HG03565 (cell line): ENCODE results near the gene CDHR5.

ENCODE experiments used
- ATAC-seq: cut with Tn5 transposase; IDR thresholded peaks from one replicate; pipeline ENCODE4 v1.9.1; 2021; ENCODE audit warnings: mild to moderate bottlenecking, moderate library complexity; ENCODE audit not compliant: unreplicated experiment

Gene CDHR5

DNA sequence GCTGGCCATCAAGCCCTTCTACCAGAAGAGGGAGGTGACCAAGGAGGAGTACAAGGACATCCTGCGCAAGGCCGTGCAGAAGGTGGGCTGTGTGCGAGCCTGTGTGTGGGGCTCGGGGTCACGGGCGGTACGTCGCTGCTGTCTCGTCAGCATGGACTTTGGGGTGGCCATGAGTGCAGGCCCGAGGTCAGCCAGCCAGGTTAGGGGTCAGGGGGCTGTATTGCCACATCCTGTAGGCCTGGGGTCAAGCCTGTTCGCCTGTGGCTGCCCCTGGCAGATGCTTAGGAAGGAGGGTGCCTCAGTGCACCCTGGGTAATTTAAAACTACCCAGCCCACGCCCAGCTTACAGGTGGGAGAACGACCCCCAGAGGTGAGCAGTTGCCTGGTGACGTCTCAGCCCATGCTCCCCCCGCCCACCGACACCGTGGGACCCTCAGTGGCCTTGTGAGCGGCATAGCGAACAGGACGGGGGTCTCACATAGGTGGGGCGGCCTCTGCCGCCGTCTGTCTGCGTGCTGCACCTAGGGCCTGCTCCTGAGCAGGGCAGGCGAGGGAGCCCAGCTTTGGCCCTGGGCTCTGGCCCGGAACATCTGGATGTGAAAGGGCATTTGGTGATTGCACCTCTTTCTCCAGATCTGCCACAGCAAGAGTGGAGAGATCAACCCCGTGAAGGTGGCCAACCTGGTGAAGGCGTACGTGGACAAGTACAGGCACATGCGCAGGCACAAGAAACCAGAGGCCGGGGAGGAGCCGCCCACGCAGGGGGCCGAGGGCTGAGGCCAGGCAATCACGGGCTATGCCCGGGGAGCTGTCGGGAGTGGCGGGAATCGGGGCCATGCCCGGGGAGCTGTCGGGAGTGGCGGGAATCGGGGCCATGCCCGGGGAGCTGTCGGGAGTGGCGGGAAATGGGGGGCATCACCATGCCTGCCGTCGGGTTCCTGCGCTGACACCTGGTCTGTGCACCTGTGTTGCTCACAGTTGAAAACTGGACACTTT lies 13.5 kb downstream of the CDHR5 start:
- no peak for ATAC-seq

DNA sequence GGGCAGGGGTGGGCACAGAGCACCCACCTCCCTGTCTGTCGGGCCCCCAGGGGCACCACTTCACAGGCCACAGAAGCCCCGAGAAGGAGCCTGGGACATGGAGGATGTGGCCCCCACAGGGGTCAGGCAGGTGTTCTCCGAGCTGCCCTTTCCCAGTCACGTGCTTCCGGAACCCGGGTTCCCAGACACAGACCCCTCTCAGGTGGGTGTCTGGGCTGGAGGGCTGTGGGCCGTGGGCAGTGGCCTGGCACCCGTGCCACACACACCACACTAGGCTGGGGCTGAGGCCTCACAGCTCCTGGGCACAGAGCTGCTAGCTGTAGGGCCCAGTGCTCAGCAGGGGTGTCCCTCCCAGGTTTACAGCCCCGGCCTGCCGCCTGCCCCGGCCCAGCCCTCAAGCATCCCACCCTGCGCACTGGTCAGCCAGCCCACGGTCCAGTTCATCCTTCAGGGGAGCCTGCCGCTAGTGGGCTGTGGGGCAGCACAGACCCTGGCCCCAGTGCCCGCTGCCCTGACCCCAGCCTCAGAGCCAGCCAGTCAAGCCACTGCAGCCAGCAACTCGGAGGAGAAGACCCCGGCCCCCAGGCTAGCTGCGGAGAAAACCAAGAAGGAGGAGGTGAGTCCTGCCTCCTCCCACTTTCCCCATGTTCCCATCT lies 14.5 kb downstream of the CDHR5 start:
- no peak for ATAC-seq

DNA sequence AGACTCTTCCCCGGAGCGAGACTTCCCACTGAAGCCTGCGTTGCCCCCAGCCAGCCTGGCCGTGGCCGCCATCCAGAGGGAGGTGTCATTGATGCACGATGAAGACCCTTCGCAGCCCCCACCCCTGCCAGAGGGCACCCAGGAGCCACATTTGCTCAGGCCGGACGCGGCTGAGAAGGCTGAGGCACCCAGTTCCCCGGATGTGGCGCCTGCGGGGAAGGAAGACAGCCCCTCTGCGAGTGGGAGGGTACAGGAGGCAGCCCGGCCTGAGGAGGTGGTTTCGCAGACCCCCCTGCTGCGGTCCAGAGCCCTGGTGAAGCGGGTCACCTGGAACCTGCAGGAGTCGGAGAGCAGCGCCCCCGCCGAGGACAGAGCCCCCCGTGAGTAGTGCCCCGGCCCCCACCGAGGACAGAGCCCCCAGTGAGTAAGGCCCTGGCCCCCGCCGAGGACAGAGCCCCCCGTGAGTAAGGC lies 15.4 kb downstream of the CDHR5 start:
- no peak for ATAC-seq

DNA sequence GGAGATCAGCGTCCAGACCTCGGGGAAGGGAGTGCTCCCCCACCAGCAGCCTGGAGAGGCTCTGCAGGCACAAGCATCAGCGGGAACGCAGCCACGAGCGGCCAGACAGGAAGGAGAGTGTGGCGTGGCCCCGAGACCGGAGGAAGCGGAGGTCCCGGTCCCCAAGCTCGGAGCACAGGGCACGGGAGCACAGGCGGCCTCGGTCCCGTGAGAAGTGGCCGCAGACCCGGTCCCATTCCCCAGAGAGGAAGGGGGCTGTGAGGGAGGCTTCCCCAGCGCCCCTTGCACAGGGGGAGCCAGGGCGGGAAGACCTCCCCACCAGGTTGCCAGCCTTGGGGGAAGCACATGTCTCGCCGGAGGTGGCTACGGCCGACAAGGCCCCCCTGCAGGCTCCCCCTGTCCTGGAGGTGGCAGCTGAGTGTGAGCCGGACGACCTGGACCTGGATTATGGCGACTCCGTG lies 15.9 kb downstream of the CDHR5 start:
- no peak for ATAC-seq

DNA sequence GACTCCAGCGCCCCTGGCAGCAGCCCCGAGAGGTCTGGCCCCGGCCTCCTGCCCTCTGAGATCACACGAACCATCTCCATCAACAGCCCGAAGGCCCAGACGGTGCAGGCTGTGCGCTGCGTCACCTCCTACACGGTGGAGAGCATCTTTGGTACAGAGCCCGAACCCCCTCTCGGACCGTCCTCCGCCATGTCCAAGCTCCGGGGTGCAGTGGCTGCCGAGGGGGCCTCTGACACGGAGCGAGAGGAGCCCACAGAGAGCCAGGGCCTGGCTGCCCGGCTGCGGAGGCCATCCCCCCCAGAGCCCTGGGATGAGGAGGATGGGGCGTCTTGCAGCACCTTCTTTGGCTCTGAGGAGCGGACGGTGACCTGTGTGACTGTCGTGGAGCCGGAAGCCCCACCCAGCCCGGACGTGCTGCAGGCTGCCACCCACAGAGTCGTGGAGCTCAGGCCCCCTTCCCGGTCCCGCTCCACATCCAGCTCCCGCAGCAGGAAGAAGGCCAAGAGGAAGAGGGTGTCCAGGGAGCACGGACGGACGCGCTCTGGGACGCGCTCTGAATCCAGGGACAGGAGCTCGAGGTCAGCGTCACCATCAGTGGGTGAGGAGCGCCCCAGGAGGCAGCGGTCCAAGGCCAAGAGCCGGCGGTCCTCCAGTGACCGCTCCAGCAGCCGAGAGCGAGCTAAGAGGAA lies 16.6 kb downstream of the CDHR5 start:
- no peak for ATAC-seq

DNA sequence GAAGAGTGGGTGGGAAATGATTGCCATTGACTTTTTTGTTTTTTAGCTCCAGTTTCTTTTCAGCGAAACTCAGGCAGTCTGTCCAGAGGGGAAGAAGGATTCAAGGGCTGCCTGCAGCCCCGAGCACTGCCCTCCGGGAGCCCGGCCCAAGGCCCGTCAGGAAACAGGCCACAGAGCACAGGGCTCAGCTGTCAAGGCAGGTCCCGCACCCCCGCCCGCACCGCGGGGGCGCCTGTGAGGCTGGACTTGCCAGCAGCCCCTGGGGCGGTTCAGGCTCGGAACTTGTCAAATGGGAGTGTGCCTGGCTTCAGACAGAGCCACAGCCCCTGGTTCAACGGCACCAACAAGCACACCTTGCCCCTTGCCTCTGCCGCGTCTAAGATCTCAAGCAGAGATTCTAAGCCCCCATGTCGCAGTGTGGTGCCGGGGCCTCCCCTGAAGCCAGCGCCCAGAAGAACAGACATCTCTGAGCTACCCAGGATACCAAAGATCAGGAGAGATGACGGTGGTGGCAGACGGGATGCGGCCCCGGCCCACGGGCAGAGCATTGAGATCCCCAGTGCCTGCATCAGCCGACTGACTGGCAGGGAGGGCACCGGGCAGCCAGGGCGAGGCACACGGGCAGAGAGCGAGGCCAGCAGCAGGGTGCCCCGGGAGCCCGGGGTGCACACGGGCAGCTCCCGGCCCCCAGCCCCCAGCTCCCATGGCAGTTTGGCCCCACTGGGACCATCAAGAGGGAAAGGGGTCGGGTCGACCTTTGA lies 17.6 kb downstream of the CDHR5 start:
- ATAC-seq, result no peak

DNA sequence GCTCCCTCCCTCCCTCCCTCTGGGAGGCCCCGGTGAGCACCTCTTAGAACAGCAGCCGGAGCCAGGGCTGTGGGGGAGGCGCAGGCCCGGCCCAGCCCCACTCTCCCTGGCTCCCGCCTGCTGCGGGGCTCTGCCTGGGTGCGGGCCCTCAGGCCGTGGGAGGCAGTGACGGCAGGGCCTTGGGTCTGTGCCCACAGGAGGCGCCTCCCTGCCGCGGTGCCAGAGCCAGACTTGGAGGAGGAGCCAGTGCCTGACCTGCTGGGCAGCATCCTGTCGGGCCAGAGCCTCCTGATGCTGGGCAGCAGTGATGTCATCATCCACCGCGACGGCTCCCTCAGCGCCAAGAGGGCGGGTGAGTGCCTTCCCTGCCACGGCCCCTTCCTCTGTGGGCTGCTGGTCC lies 18.5 kb downstream of the CDHR5 start:
- no peak for ATAC-seq

DNA sequence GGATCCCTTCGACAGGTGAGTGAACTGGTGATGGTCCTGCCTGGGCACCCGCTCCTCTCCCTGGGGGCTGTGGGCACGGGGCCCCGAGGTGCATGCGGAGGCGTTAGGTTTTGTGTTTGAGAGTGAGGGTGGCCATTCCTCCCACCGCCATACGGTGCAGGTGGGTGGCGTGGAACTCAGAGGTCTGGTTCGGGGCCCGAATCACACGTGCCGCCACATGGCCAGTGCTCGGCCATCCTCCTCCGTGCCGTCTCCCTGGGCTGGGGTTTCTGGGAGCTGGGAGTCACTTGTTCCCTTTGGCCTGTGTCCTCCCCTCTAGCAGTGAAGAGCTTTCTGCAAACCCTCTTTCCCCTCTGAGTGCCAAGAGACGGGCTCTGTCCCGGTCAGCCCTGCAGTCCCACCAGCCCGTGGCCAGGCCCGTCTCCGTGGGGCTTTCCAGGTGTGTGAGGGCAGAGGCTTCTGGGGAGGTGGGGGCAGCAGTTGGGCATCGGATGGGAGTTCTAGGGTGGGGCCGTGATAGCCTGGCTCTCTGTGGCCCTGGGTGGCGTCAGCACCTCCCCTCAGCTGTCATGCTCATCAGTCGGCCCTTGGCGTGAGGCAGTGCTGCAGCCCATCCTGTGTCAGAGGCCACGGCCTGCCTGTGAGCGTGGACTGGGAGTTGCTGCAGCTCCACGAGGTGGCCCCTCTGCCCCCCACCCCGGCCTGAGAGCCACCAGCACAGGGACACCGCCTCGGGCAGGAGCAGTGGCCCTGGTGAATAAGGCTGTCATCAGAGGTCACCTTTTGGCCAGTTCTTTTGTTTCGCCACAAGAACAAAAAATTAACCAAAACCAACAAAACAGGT lies 19.2 kb downstream of the CDHR5 start:
- no peak for ATAC-seq

DNA sequence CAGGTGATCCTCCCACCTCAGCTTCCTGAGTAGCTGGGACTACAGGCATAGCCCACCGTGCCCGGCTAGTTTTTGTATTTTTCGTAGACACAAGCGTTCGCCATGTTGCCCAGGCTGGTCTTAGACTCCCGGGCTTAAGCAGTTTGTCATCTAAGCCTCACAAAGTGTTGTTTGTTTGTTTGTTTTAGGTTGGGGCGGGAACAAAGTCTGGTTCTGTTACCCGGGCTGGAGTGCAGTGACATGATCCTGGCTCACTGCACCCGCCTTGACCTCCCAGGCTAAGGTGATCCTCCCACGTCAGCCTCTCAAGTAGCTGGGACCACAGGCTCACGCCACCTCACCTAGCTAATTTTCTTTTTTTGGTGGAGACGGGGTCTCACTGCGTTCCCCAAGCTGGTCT lies 21.6 kb downstream of the CDHR5 start:
- ATAC-seq, result no peak

DNA sequence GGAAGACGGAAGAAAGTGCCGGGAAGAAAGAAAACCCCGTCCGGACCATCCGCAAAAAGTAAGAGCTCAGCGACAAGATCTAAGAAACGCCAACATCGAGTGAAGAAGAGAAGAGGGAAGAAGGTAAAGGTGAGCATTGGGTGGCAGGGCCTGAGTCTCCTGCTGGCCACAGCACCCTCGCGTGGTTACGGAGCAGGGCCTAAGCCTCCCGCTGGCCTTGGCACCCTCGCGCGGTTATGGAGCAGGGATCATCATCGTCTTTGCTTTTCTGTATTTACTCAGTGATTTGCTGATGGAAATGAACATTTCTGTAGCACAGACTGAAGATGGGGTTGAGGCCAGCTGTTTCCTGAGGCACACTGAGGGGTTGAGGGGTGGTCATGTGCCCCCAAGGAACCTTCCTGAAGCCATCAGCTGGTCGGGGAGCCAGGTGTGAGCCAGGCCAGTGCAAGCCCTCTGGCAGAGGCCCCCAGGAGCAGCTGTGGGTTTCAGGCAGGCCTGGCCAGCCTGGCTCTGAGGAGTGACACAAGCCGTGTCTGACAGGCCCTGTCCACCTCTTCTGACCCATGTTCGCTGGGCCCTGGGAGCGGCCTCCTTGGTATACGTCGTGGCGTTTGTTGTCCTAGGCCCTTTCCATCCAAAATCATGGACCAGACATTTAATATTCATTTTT lies 23.0 kb downstream of the CDHR5 start:
- ATAC-seq, result no peak

DNA sequence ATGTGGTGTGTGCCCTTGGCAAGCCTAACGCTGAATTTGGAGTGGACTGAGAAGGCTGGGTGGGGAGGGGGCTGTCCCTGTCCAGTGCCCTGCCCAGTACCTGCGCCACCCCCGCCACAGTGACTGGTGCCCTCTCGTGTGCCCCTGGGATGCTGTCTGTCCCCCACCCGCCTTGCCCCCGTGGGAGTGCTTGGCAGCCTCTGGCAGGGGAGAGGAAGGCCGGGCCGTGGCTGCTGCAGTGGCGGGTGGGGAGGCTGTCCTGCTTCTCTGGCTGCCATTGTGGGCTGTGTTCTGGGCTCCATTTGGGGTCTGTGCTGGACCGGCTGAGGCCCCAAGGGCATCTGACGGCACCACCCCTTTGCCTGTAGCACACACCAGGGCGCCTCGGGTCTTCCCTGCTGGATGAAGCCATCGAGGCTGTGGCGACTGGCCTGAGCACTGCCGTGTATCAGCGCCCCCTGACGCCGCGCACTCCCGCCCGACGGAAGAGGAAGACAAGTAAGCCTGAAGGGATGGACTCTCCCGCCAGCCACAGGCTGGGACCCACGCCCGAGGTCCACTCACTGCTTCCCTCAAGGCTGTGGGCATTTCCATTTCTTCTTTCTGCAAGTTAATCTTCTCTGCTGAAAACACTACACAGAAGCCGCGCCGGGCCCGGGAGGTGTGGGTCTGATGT lies 26.6 kb downstream of the CDHR5 start:
- ATAC-seq, result no peak

DNA sequence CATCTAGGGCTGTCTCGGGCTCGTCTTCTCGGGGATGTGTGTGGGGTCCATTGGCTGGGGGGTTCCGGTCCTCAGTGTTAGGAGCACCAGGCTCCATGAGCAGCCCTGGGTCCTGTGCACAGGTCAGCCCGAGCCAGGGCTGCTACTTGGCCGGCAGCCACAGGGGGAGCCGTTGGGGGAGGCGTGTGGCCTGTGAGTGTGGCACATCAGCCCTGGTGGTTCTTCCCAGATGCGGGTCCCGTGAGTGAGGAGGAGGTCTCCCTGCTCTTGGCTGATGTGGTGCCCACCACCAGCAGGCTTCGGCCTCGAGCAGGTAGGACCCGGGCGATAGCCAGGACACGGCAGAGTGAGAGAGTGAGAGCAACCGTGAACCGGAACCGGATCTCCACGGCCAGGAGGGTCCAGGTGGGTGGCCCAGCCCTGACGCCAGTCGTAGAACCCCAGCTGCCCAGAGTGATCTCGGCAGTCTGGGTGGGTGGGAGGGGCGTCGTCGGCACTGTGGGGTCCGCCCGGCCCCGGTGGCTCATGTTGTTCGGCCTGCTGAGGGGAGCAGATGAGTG lies 27.5 kb downstream of the CDHR5 start:
- no peak for ATAC-seq

DNA sequence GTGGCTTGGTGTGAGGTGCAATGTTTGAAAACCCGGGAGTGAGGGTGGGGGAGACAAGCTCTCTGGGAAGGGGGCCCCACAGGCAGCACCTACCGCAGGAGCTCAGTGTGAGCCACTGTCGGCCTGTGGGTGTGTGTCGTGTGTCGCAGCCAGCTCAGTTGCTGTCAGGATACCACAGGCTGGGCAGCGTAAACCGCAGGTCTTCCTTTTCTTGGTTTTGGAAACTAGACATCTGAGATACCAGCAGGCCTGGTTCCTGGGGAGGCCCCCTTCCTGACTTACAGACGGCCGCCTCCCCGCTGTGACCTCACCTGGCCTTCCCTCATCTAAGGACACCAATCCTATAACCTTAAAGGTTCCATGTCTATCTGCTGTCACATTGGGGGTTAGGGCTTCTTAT lies 28.4 kb downstream of the CDHR5 start:
- ATAC-seq, result no peak

DNA sequence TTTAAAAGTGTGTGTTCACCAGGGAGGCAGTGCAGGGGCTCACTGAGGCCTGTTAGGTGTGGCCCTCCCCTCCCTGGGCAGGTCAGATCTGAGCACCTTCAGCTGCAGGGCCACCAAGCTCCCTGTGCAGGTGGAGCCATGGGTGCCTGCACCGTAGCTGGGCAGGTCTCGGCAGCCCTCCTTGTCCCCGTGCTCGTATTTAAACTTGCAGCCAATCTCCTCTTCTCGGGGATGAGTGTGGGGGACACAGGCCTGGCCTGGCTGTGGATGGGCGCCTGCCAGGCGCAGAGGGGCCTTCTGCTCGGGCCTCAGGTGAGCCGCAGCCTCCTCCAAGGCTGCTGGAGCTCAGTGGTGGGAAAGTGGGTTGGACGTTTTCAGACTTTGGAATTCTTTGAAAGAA lies 29.4 kb downstream of the CDHR5 start:
- ATAC-seq, result no peak

DNA sequence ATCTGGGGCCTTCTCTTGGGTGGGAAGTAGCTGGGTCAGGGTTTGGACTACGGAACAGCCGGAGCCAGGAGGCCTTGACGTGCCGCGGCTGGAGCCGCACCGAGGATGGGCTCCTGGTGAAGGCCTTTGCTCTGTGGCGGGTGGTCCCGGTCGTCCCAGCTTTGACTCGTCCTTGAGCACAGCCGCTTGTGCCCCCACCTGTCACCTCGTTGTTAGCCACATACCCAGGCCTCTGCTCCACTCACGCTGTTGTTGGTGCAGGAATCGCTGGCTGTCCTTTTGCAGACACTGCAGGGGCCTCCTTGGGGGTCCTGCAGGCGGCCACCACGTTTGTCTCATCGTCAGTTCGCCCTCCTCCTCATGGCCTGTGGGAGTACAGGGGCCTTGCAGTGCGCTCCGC lies 31.4 kb downstream of the CDHR5 start:
- ATAC-seq, result no peak

DNA sequence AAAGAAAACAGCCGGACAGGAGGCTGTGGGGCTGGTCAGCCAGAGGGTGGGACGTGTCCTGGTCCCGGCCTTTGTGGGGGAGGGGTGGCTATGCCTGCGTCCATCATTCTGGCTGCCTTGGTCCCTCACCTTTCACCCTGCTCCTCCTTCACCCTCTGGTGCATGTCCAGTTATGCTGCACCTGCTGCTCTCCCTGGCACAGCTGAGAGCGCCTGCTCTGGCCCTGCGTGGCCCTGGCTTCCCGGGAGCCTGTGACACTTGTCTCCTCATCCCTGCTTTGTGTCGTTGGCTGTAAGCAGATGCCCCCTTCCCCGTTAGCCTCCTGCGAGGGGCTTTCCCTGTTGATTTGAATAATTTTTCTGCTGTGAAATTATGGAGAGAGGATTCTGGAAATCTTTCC lies 31.8 kb downstream of the CDHR5 start:
- no peak for ATAC-seq

DNA sequence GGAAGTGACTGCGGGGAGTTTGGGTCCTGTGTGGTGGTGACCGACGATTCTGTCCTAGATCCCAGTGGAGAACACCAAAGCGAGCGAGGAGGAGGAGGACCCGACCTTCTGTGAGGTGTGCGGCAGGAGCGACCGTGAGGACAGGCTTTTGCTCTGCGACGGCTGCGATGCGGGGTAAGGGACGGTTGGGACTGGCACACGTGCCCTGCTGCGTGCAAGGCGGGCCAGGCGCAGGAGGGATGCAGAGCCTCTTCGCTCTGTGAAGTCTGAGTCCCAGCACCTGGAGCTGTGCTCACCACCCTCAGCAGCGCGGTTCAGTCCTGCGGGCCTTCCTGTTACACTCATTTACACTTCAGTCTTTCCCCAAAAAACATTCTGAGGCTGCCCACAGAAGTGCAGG lies 32.3 kb downstream of the CDHR5 start:
- ATAC-seq, result no peak

DNA sequence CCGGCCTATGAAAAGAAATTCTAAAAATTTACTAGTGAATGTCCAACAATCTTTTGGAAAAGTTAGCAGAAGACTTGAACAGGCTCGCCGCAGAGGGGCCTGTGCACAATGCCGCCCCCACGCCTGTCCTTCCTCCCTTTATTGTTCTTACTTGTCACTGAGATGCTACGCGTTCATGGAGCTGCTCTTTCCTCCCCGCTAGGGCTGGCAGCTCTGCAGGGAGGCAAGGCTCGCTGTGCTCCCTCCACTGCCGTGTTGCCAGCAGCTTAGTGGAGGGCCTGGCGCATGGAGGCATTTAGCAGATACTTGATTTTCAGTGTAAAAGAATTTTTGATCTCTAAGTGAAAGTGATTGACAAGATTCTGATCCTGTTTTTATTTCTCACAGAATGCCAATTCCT lies 33.8 kb downstream of the CDHR5 start:
- ATAC-seq, result no peak
